Fibroblast of upper back skin (primary cell): ENCODE results near the gene PHOX2A.
"Not testable (repeated sequence)": the region's sequence is repeated elsewhere in the genome, so short reads cannot be mapped to it uniquely, and the experiment has no call there.

ENCODE experiments used
- DNase-seq: peaks from one replicate; pipeline ENCODE4 v3.0.0-alpha.2; 2013

The PHOX2A gene

GRCh38 chr11:72221386-72222075 is 22.4 kb downstream of the PHOX2A start:
- DNase-seq, result no peak

GRCh38 chr11:72220696-72221363 is 23.1 kb downstream of the PHOX2A start:
- DNase-seq, result no peak

GRCh38 chr11:72218251-72218745 is 25.7 kb downstream of the PHOX2A start:
- no peak for DNase-seq

GRCh38 chr11:72217841-72218240 is 26.1 kb downstream of the PHOX2A start:
- no peak for DNase-seq

- no peak for DNase-seq
These were observed 27.3 kb downstream of the PHOX2A start, which contains the start of gene FOLR2 for GRCh38 chr11:72216638-72217037. FOLR2 (plus strand) TSS chr11:72216794; CDS start chr11:72218585, 1,791 bp downstream.

GRCh38 chr11:72209101-72209500 is 34.9 kb downstream of the PHOX2A start:
- DNase-seq, result no peak

- no peak for DNase-seq
These were observed 35.7 kb downstream of the PHOX2A start for GRCh38 chr11:72208281-72208680.

GRCh38 chr11:72206794-72207193 is 37.2 kb downstream of the PHOX2A start:
- DNase-seq, result not testable (repeated sequence)

- no peak for DNase-seq
These were observed 39.1 kb downstream of the PHOX2A start for GRCh38 chr11:72204886-72205285.

GRCh38 chr11:72203163-72203562 is 40.8 kb downstream of the PHOX2A start:
- DNase-seq, result no peak

GRCh38 chr11:72202571-72202970 is 41.4 kb downstream of the PHOX2A start:
- DNase-seq, result no peak

GRCh38 chr11:72201445-72201844 is 42.5 kb downstream of the PHOX2A start:
- DNase-seq, result not testable (repeated sequence)

- DNase-seq, result no peak
These were observed 48.3 kb downstream of the PHOX2A start for GRCh38 chr11:72195518-72196270.

GRCh38 chr11:72191961-72192381 is 52.0 kb downstream of the PHOX2A start, which contains the start of gene FOLR1:
FOLR1 (plus strand) TSS chr11:72192140; CDS start chr11:72192174, 34 bp downstream.
- DNase-seq, result no peak

- no peak for DNase-seq
These were observed 53.3 kb downstream of the PHOX2A start for GRCh38 chr11:72190631-72191071.

- DNase-seq, result no peak
These were observed 54.3 kb downstream of the PHOX2A start for GRCh38 chr11:72189455-72190250.
